HepG2 (cell line): ENCODE data around the gene OR10G8. TPM values are rescaled to one million over a fixed set of nuclear protein-coding genes. Genes with fewer than 3 reads are reported as not detected.
A peak's percentile ranks its signal among the peaks of the same experiment; 100 is the strongest.

ENCODE experiments used
- ATF1 ChIP-seq: IDR thresholded peaks from 2 replicates; pipeline ENCODE4 v1.6.1; 2016; ENCODE audit warnings: mild to moderate bottlenecking, control low read depth
- EEA1 ChIP-seq: sonication (generic); formaldehyde crosslinking; IDR thresholded peaks from 2 replicates; pipeline ENCODE4 v1.5.1; 2020; ENCODE audit warnings: mild to moderate bottlenecking, missing genetic modification reagents, borderline replicate concordance
- ELF4 ChIP-seq: sonication (generic); formaldehyde crosslinking; IDR thresholded peaks from 2 replicates; pipeline ENCODE4 v1.5.0; 2020; ENCODE audit warnings: missing genetic modification reagents, mild to moderate bottlenecking, moderate library complexity, borderline replicate concordance
- ESRRA ChIP-seq: sonication (generic); formaldehyde crosslinking; IDR thresholded peaks from 2 replicates; pipeline ENCODE4 v1.5.1; 2020; ENCODE audit warnings: mild to moderate bottlenecking, low read depth, missing genetic modification reagents
- ETV6 ChIP-seq: sonication (generic); formaldehyde crosslinking; conservative IDR thresholded peaks from 2 replicates; pipeline ENCODE4 v1.4.0; 2020; ENCODE audit warnings: missing genetic modification reagents
- KLF11 ChIP-seq: IDR thresholded peaks from 2 replicates; pipeline ENCODE4 v1.6.1; 2016; ENCODE audit warnings: missing compliant biosample characterization
- MAFK ChIP-seq, 2 experiments: IDR thresholded peaks in 1 of 2; conservative IDR thresholded peaks in 1 of 2; 2 replicates each; pipeline ENCODE4 v1.6.1; 2011; ENCODE audit warnings: improper control_type of control experiment in 2 of 2, low read length in 2 of 2
- MBD4 ChIP-seq: IDR thresholded peaks from 2 replicates; pipeline ENCODE4 v1.6.1; 2012; ENCODE audit warnings: low read length, inconsistent platforms, borderline replicate concordance
- NR2F6 ChIP-seq, 2 experiments: IDR thresholded peaks; 2 replicates each; pipeline ENCODE4 v1.6.1; 2016; ENCODE audit warnings: antibody characterized with exemption in 1 of 2, mild to moderate bottlenecking in 1 of 2
- PHF20 ChIP-seq: sonication (generic); formaldehyde crosslinking; IDR thresholded peaks from 2 replicates; pipeline ENCODE4 v1.5.0; 2020; ENCODE audit warnings: mild to moderate bottlenecking, missing genetic modification reagents
- PRPF4 ChIP-seq: fragments of 200-400 bp; formaldehyde crosslinking; IDR thresholded peaks from 2 replicates; pipeline ENCODE4 v1.6.1; 2016; ENCODE audit warnings: low read length, low read depth; ENCODE audit not compliant: poor library complexity, severe bottlenecking
- SALL1 ChIP-seq: sonication (generic); formaldehyde crosslinking; IDR thresholded peaks from 2 replicates; pipeline ENCODE4 v1.8.0; 2022; ENCODE audit warnings: mild to moderate bottlenecking, missing genetic modification reagents
- SP4 ChIP-seq: sonication (generic); formaldehyde crosslinking; IDR thresholded peaks from 2 replicates; pipeline ENCODE4 v1.8.1; 2023; ENCODE audit warnings: mild to moderate bottlenecking, missing genetic modification reagents
- ZBTB21 ChIP-seq: sonication (generic); formaldehyde crosslinking; IDR thresholded peaks from 2 replicates; pipeline ENCODE4 v1.4.0; 2020; ENCODE audit warnings: missing genetic modification reagents
- ZFAT ChIP-seq: sonication (generic); formaldehyde crosslinking; conservative IDR thresholded peaks from 2 replicates; pipeline ENCODE4 v1.8.1; 2023; ENCODE audit warnings: missing genetic modification reagents, inconsistent platforms
- ZNF33A ChIP-seq: sonication (generic); formaldehyde crosslinking; IDR thresholded peaks from 2 replicates; pipeline ENCODE4 v1.5.1; 2020; ENCODE audit warnings: missing genetic modification reagents, mild to moderate bottlenecking, moderate library complexity, borderline replicate concordance
- ZNF629 ChIP-seq: sonication (generic); formaldehyde crosslinking; conservative IDR thresholded peaks from 2 replicates; pipeline ENCODE4 v1.5.0; 2020; ENCODE audit warnings: missing genetic modification reagents
- ZNF816 ChIP-seq: sonication (generic); formaldehyde crosslinking; IDR thresholded peaks from 2 replicates; pipeline ENCODE4 v1.8.0; 2022; ENCODE audit warnings: missing genetic modification reagents, mild to moderate bottlenecking, borderline replicate concordance
- ZNF850 ChIP-seq: sonication (generic); formaldehyde crosslinking; conservative IDR thresholded peaks from 2 replicates; pipeline ENCODE4 v1.9.0; 2021; ENCODE audit warnings: mild to moderate bottlenecking, missing genetic modification reagents
- ZNF879 ChIP-seq: sonication (generic); formaldehyde crosslinking; IDR thresholded peaks from 2 replicates; pipeline ENCODE4 v1.8.1; 2023; ENCODE audit warnings: missing genetic modification reagents
- polyA plus RNA-seq, 8 experiments: library from polyadenylated mRNA; depleted of rRNA in 3 of 8; stranded (reverse) in 7 of 8; unstranded in 1 of 8; fragments of >200 nt; fragmentation: Illumina TruSeq in 4 of 8; extraction: Trizol in 4 of 8; gene quantifications; 2 replicates each; pipeline versions ENCODE4 v1.2.1 to v1.2.3, GENCODE V29; 2011 to 2016; ENCODE audit warnings: low read depth in 4 of 8, missing spikeins in 1 of 8, mixed read lengths in 1 of 8; ENCODE audit not compliant: insufficient read depth in 1 of 8
- total RNA-seq, 5 experiments: library from RNA; depleted of rRNA; stranded (reverse); fragments of >200 nt; fragmentation: Illumina TruSeq; extraction: Trizol; gene quantifications; 2 replicates each; pipeline ENCODE4 v1.2.3, GENCODE V29; 2016; ENCODE audit warnings: low read depth in 1 of 5
- TF ChIP-seq, protein P1 (sequence below): sonication (generic); formaldehyde crosslinking; IDR thresholded peaks from 2 replicates; pipeline ENCODE4 v1.8.0; 2022; ENCODE audit warnings: mild to moderate bottlenecking, missing genetic modification reagents
- TF ChIP-seq, protein P2 (sequence below): sonication (generic); formaldehyde crosslinking; IDR thresholded peaks from 2 replicates; pipeline ENCODE4 v1.8.0; 2022; ENCODE audit warnings: mild to moderate bottlenecking, missing genetic modification reagents, moderate library complexity
- TF ChIP-seq, protein P3 (sequence below): sonication (generic); formaldehyde crosslinking; conservative IDR thresholded peaks from 2 replicates; pipeline ENCODE4 v1.8.1; 2023; ENCODE audit warnings: missing genetic modification reagents
- TF ChIP-seq, protein P4 (sequence below), 2 experiments: sonication (generic) in 1 of 2; formaldehyde crosslinking in 1 of 2; IDR thresholded peaks; 2 replicates each; pipeline versions ENCODE4 v1.4.0 to v1.6.1; 2018 to 2020; ENCODE audit warnings: missing genetic modification reagents in 2 of 2, borderline replicate concordance in 1 of 2, low read depth in 1 of 2, mild to moderate bottlenecking in 1 of 2, missing biosample characterization in 1 of 2

The OR10G8 gene
- total and polyA plus RNA-seq, 2 of the 13 experiments (the other 11 are each of a cell fraction or from before 2014, with no cell fraction given): not detected

GRCh38 chr11:124069429-124070401 is 43.1 kb downstream of the OR10G8 start (continued):
- TF ChIP-seq, protein P1, sequence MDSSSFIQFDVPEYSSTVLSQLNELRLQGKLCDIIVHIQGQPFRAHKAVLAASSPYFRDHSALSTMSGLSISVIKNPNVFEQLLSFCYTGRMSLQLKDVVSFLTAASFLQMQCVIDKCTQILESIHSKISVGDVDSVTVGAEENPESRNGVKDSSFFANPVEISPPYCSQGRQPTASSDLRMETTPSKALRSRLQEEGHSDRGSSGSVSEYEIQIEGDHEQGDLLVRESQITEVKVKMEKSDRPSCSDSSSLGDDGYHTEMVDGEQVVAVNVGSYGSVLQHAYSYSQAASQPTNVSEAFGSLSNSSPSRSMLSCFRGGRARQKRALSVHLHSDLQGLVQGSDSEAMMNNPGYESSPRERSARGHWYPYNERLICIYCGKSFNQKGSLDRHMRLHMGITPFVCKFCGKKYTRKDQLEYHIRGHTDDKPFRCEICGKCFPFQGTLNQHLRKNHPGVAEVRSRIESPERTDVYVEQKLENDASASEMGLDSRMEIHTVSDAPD: no peak
- TF ChIP-seq, protein P2, sequence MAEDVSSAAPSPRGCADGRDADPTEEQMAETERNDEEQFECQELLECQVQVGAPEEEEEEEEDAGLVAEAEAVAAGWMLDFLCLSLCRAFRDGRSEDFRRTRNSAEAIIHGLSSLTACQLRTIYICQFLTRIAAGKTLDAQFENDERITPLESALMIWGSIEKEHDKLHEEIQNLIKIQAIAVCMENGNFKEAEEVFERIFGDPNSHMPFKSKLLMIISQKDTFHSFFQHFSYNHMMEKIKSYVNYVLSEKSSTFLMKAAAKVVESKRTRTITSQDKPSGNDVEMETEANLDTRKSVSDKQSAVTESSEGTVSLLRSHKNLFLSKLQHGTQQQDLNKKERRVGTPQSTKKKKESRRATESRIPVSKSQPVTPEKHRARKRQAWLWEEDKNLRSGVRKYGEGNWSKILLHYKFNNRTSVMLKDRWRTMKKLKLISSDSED (CRISPR knock-in tag): no peak
- TF ChIP-seq MAFK (conservative IDR thresholded peaks at IDR 0.05 in 1 of 2, IDR thresholded peaks at IDR 0.05 in 1 of 2; ENCODE audit: low read length in 2 of 2) (no peak), SP4 (no peak), ETV6 (CRISPR knock-in tag) (no peak), ELF4 (CRISPR knock-in tag) (no peak), ATF1 (CRISPR knock-in tag) (no peak), ZNF629 (CRISPR knock-in tag) (no peak), ZNF850 (CRISPR knock-in tag) (no peak), KLF11 (no peak), PHF20 (CRISPR knock-in tag) (no peak), ZNF816 (CRISPR knock-in tag) (no peak), ZFAT (CRISPR knock-in tag) (no peak), ESRRA (no peak), PRPF4 (no peak), EEA1 (CRISPR knock-in tag) (no peak), ZBTB21 (CRISPR knock-in tag) (no peak), SALL1 (no peak), ZNF33A (CRISPR knock-in tag) (no peak), ZNF879 (CRISPR knock-in tag) (no peak), NR2F6 (IDR thresholded peaks at IDR 0.05) (no peak), NR2F6 (CRISPR knock-in tag; IDR thresholded peaks at IDR 0.05) (no peak), MBD4 (no peak)
- TF ChIP-seq, protein P3, sequence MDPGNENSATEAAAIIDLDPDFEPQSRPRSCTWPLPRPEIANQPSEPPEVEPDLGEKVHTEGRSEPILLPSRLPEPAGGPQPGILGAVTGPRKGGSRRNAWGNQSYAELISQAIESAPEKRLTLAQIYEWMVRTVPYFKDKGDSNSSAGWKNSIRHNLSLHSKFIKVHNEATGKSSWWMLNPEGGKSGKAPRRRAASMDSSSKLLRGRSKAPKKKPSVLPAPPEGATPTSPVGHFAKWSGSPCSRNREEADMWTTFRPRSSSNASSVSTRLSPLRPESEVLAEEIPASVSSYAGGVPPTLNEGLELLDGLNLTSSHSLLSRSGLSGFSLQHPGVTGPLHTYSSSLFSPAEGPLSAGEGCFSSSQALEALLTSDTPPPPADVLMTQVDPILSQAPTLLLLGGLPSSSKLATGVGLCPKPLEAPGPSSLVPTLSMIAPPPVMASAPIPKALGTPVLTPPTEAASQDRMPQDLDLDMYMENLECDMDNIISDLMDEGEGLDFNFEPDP (CRISPR knock-in tag): no peak
- TF ChIP-seq, protein P4, sequence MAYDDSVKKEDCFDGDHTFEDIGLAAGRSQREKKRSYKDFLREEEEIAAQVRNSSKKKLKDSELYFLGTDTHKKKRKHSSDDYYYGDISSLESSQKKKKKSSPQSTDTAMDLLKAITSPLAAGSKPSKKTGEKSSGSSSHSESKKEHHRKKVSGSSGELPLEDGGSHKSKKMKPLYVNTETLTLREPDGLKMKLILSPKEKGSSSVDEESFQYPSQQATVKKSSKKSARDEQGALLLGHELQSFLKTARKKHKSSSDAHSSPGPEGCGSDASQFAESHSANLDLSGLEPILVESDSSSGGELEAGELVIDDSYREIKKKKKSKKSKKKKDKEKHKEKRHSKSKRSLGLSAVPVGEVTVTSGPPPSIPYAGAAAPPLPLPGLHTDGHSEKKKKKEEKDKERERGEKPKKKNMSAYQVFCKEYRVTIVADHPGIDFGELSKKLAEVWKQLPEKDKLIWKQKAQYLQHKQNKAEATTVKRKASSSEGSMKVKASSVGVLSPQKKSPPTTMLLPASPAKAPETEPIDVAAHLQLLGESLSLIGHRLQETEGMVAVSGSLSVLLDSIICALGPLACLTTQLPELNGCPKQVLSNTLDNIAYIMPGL (CRISPR knock-in tag; IDR thresholded peaks at IDR 0.05; ENCODE audit: borderline replicate concordance in 1 of 2, low read depth in 1 of 2): peak in 1 of 2 experiments; percentile 32; a peak in 1 of 4 replicates
